Right renal cortex interstitium (tissue), 3 donors: Measurements from ENCODE around the gene PLA2R1. TPM values are rescaled to one million over a fixed set of nuclear protein-coding genes. Genes with fewer than 3 reads are reported as not detected.

Experiments
- DNase-seq, 3 donors: peaks; one replicate each; pipeline ENCODE4 v3.0.0-alpha.2; 2013; ENCODE audit warnings: low read depth in 3 of 3, low spot score in 2 of 3
- polyA plus RNA-seq, 3 donors: library from polyadenylated mRNA; unstranded; fragments of 120-200 nt; gene quantifications; one replicate each; pipeline ENCODE4 v1.2.1, GENCODE V29; 2013; ENCODE audit not compliant: insufficient read length in 3 of 3

Gene PLA2R1
- polyA plus RNA-seq, 3 donors: 65.5 to 130 (median 112) TPM

- DNase-seq: no peak
Observed at GRCh38 chr2:159939946-159940345, 122.5 kb downstream of the PLA2R1 start.

GRCh38 chr2:159938395-159938794 lies 124.0 kb downstream of the PLA2R1 start:
- no peak for DNase-seq

- no peak for DNase-seq
Observed at GRCh38 chr2:159936471-159936870, 125.9 kb downstream of the PLA2R1 start.

GRCh38 chr2:159933727-159934049 lies 128.7 kb downstream of the PLA2R1 start:
- no peak for DNase-seq

- no peak for DNase-seq
Observed at GRCh38 chr2:159933040-159933726, 129.2 kb downstream of the PLA2R1 start.

- no peak for DNase-seq
Observed at GRCh38 chr2:159926695-159927094, 135.7 kb downstream of the PLA2R1 start.

GRCh38 chr2:159925975-159926374 lies 136.4 kb downstream of the PLA2R1 start:
- no peak for DNase-seq

- DNase-seq: no peak
Observed at GRCh38 chr2:159922563-159922962, 139.9 kb downstream of the PLA2R1 start.

- no peak for DNase-seq
Observed at GRCh38 chr2:159921752-159922404, 140.5 kb downstream of the PLA2R1 start.

- no peak for DNase-seq
Observed at GRCh38 chr2:159916511-159916910, 145.9 kb downstream of the PLA2R1 start.

- DNase-seq: no peak
Observed at GRCh38 chr2:159913900-159914299, 148.5 kb downstream of the PLA2R1 start.

- DNase-seq: no peak
Observed at GRCh38 chr2:159912580-159912979, 149.8 kb downstream of the PLA2R1 start.

- no peak for DNase-seq
Observed at GRCh38 chr2:159910951-159911350, 151.5 kb downstream of the PLA2R1 start.

GRCh38 chr2:159908623-159909022 lies 153.8 kb downstream of the PLA2R1 start:
- no peak for DNase-seq

GRCh38 chr2:159907909-159908308 lies 154.5 kb downstream of the PLA2R1 start:
- DNase-seq: no peak

GRCh38 chr2:159905926-159906714 lies 156.3 kb downstream of the PLA2R1 start:
- no peak for DNase-seq

GRCh38 chr2:159904959-159905305 lies 157.5 kb downstream of the PLA2R1 start:
- no peak for DNase-seq

GRCh38 chr2:159904127-159904958 lies 158.1 kb downstream of the PLA2R1 start, which contains the start of gene LY75:
LY75 (minus strand) TSS chr2:159904756.
- DNase-seq: no peak

GRCh38 chr2:159903443-159904126 lies 158.8 kb downstream of the PLA2R1 start:
- DNase-seq: no peak

GRCh38 chr2:159902722-159903121 lies 159.7 kb downstream of the PLA2R1 start:
- DNase-seq: no peak
